ENCODE measurements around the gene YAF2.

Gene YAF2

GRCh38 chr12:42143452-42144157 is 94.4 kb downstream of the YAF2 start:
- peak; percentile 27 to 30 for DNase-seq

DNA sequence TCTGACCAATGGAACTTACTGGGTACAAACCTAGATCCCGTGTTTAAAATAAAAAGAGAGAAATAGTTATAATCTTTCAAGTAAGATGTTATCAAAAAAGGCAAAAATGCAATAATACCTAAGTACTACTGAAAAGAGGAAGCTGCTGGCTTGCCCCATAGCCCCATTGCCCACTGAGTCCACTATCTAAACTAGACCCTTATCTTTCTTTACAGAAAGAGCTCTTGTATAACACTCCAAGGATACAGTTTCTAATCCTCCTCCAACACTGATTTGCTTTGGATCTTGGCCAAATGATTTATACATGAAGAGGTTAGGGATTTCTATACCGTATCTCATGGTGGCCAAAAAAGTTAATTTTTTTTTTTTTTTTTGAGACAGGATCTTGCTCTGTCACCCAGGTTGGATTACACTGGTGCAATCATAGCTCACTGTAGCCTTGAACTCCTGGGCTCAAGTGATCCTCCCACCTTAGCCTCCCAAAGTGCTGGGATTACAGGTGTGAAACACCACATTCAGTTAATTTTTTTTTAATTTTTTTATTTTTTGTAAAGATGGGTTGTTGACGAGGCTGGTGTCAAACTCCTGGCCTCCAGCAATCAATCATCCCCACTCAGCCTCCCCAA is 96.0 kb downstream of the YAF2 start:
- no peak for DNase-seq

- no peak for DNase-seq
Observed at GRCh38 chr12:42140901-42141300, 97.1 kb downstream of the YAF2 start.

GRCh38 chr12:42135259-42135814 is 102.7 kb downstream of the YAF2 start:
- DNase-seq = peak in 1 of 2 donors; percentile 41

GRCh38 chr12:42130672-42131402 is 107.2 kb downstream of the YAF2 start:
- DNase-seq = peak in 1 of 2 donors; percentile 25

DNA sequence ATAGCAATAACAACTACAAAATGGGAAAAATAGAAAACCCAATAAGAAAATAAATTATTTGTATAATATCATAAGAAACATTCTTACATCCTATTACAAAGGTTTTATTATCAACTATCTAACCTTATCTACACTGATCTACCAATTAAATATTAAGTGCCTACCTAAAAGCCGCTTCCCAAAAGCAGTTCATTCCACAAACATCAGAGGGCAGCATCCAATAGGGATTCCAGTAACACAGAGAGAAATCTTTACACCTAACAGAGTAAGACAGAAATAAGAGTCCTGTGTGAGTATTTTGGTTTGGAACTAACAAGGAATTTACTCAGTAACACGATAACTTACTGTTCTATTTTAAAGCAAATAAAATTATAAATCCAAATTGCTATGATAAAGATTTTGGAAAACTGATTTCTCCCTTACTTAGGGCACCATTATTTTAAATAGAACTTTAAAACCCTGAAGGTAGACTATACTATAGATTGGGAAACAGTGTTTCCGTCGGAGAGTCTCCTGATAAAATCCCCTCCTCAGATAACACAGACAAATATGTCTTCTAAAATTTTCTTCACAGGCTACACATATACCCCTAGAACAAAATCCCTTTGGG is 108.3 kb downstream of the YAF2 start:
- peak; percentile 60 to 64 for DNase-seq

GRCh38 chr12:42128888-42129287 is 109.2 kb downstream of the YAF2 start:
- DNase-seq = no peak

DNA sequence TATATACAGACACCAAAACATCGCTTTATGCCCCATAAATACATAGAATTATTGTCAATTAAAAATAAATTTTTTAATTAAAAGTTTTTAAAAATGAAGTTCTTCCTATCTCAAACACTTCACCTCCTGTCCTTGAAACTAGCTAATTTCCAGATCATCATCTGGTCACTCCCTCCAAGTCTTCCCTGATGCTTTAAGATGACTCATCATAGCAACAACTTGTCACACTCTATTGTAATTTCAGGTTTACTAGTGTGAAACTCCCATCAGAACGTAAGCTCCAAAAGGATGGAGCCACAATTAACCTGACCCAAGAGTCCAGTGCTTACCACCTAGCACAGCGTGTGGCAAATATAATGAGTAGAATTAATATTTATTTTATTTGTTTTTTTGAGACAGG is 109.7 kb downstream of the YAF2 start:
- DNase-seq = no peak

- DNase-seq = no peak
Observed at GRCh38 chr12:42126963-42127362, 111.1 kb downstream of the YAF2 start.

GRCh38 chr12:42125388-42125767 is 112.7 kb downstream of the YAF2 start:
- no peak for DNase-seq

DNA sequence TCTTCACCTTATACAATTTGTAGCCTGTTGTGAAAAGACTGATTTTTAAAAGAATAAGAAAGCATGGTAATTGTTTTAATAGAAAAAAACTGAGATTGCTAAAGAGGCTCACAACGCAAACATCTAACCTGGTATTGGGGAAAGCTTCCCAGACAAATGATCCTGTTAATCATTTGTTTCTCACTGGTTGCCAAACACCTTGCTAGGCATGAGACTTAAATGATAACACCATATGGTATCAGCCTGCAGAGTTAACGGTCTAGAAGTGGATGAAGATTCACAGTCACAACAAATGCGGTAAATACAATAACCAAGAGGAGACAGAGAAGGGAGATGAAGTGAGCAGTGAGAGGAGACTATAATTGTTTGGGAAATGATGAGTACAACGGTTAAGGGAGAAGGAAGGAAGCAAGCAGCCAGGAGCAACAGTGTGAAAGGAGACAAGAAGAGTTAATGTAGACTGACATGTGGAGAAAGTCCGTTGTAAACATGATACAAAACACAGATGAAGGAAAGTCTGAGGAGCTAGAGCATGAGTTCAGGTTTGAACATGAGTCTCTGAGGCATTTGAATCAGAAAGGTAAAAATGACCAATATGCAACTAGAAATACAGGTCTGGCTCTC is 113.2 kb downstream of the YAF2 start:
- DNase-seq = no peak

DNA sequence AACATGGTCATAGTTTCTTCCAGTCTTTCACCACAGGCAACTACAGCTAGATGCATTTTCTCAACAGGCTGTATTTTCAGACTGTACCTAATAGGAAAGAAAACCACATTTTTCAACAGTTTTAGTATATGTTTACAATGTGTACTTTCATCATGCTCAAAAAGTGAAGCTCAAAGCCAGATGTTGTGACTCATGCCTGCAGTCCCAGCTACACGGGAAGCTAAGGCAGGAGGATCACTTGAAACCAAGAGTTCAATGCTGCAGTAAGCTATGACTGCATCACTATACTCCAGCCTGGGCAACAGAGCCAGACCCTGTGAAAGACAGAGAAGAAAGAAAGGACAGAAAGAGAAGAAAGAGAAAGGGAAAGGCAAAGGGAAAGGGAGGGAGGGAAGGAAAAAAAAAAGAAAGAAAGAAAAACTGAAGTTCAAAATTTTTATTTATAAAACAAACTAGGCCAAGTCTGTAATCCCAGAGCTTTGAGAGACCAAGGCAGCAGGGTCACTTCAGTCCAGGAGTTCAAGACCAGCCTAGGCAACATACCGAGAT is 118.9 kb downstream of the YAF2 start:
- peak in 1 of 2 donors; percentile 13 for DNase-seq

- no peak for DNase-seq
Observed at GRCh38 chr12:42118136-42118879, 119.7 kb downstream of the YAF2 start.

DNA sequence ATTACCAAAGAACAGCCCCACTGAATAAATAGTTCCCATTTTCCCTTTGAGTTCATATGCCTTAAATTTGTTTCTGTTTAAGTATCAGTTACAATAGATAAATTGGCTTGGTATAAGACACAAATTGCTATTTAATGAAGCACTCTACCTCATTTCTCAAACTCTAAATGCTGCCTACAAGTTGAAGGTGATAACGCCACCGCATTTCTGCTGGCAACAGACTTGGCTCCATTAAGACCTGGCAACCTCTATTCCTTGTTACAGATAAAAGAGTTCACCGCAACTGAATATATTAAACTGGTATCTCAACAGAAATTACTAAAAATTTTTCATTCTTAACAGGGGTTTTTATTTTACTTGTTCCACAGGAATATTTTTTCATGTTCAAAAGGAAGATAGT is 129.0 kb downstream of the YAF2 start:
- DNase-seq = no peak

Data from inflammatory macrophage (primary cell).